GM23338 (cell line): ENCODE results near the gene BEST2. TPM values are rescaled to one million over a fixed set of nuclear protein-coding genes. Genes with fewer than 3 reads are reported as not detected.
A peak's percentile ranks its signal among the peaks of the same experiment; 100 is the strongest.

Experiments
- ATAC-seq: fragments of 200-7000 bp; cut with Tn5 transposase; 3 replicates; pipeline ENCODE4 v1.9.1; 2020
- DNase-seq: peaks from one replicate; pipeline ENCODE4 v3.0.0-alpha.2; 2015; ENCODE audit warnings: low spot score
- H2AFZ ChIP-seq: fragments of 200-600 bp; sonication (generic); 2 replicates; pipeline ENCODE4 v1.8.0; 2016; ENCODE audit warnings: antibody characterized with exemption, mild to moderate bottlenecking, moderate library complexity
- H3F3A ChIP-seq: fragments of 200-600 bp; sonication (generic); replicated peaks from 2 replicates; pipeline ENCODE4 v1.8.0; 2017; ENCODE audit warnings: antibody characterized with exemption, mixed run types, low read depth
- H3K27ac ChIP-seq: fragments of 200-600 bp; sonication (generic); 2 replicates; pipeline ENCODE4 v1.6.1; 2016; ENCODE audit warnings: low read depth
- H3K27me3 ChIP-seq: fragments of 200-600 bp; sonication (generic); 2 replicates; pipeline ENCODE4 v1.8.0; 2016; ENCODE audit warnings: mild to moderate bottlenecking, mixed run types, moderate library complexity; ENCODE audit not compliant: insufficient read depth
- H3K36me3 ChIP-seq: fragments of 200-600 bp; sonication (generic); 2 replicates; pipeline ENCODE4 v1.8.0; 2016; ENCODE audit warnings: mild to moderate bottlenecking; ENCODE audit not compliant: insufficient read depth
- H3K4me1 ChIP-seq: fragments of 200-600 bp; sonication (generic); 2 replicates; pipeline ENCODE4 v1.8.0; 2016; ENCODE audit warnings: mild to moderate bottlenecking, moderate library complexity; ENCODE audit not compliant: insufficient read depth
- H3K4me2 ChIP-seq: fragments of 200-600 bp; sonication (generic); 2 replicates; pipeline ENCODE4 v1.7.1; 2017; ENCODE audit warnings: mixed run types
- H3K4me3 ChIP-seq: fragments of 200-600 bp; sonication (generic); 2 replicates; pipeline ENCODE4 v1.6.1; 2016; ENCODE audit warnings: mixed run types
- H3K79me2 ChIP-seq: fragments of 200-600 bp; sonication (generic); replicated peaks from 2 replicates; pipeline ENCODE4 v1.8.0; 2017; ENCODE audit warnings: mild to moderate bottlenecking; ENCODE audit not compliant: insufficient read depth
- H3K9me2 ChIP-seq: fragments of 200-600 bp; sonication (generic); 2 replicates; pipeline ENCODE4 v1.8.0; 2017; ENCODE audit not compliant: insufficient read depth
- H4K20me1 ChIP-seq: fragments of 200-600 bp; sonication (generic); replicated peaks from 2 replicates; pipeline ENCODE4 v1.8.0; 2017; ENCODE audit warnings: mild to moderate bottlenecking; ENCODE audit not compliant: insufficient read depth
- H3K27ac Mint-ChIP-seq: 2 replicates; pipeline ENCODE4 v1.8.0; 2020; ENCODE audit warnings: inconsistent platforms, mild to moderate bottlenecking, moderate library complexity, mixed read lengths
- H3K27me3 Mint-ChIP-seq: 3 replicates; pipeline ENCODE4 v1.8.0; 2022; ENCODE audit warnings: low read depth, mild to moderate bottlenecking, moderate library complexity, mixed read lengths, inconsistent platforms; ENCODE audit not compliant: insufficient read depth, poor library complexity
- H3K36me3 Mint-ChIP-seq: 3 replicates; pipeline ENCODE4 v1.8.0; 2021; ENCODE audit warnings: low read depth, mild to moderate bottlenecking, inconsistent platforms, moderate library complexity, mixed read lengths
- H3K4me1 Mint-ChIP-seq: 3 replicates; pipeline ENCODE4 v1.8.0; 2020; ENCODE audit warnings: mild to moderate bottlenecking, inconsistent platforms, mixed read lengths
- H3K4me3 Mint-ChIP-seq: 3 replicates; pipeline ENCODE4 v1.8.0; 2021; ENCODE audit warnings: moderate library complexity, mild to moderate bottlenecking, inconsistent platforms, mixed read lengths
- H3K9me3 Mint-ChIP-seq: 3 replicates; pipeline ENCODE4 v1.8.0; 2020; ENCODE audit warnings: moderate library complexity, mild to moderate bottlenecking, inconsistent platforms, mixed read lengths
- CREB1 ChIP-seq: fragments of 250-450 bp; sonication (Bioruptor Pico); IDR thresholded peaks from 2 replicates; pipeline ENCODE4 v1.5.0; 2020; ENCODE audit warnings: low read depth, mild to moderate bottlenecking, moderate library complexity
- EZH2phosphoT487 ChIP-seq: fragments of 200-600 bp; sonication (generic); IDR thresholded peaks from one replicate; pipeline ENCODE4 v1.8.1; 2018; ENCODE audit warnings: antibody characterized with exemption; ENCODE audit not compliant: unreplicated experiment
- JUNB ChIP-seq: IDR thresholded peaks from one replicate; pipeline ENCODE4 v1.6.1; 2016; ENCODE audit warnings: antibody characterized with exemption; ENCODE audit not compliant: unreplicated experiment
- NANOG ChIP-seq: IDR thresholded peaks from 2 replicates; pipeline ENCODE4 v1.6.1; 2016; ENCODE audit warnings: antibody characterized with exemption, borderline replicate concordance
- POLR2AphosphoS5 ChIP-seq: IDR thresholded peaks from 2 replicates; pipeline ENCODE4 v1.6.1; 2016; ENCODE audit warnings: antibody characterized with exemption, low read depth
- STAT1 ChIP-seq: IDR thresholded peaks from one replicate; pipeline ENCODE4 v1.6.1; 2016; ENCODE audit warnings: antibody characterized with exemption; ENCODE audit not compliant: unreplicated experiment
- ZNF114 ChIP-seq: fragments of 250-450 bp; sonication (Bioruptor Pico); IDR thresholded peaks from 2 replicates; pipeline ENCODE4 v1.5.0; 2020; ENCODE audit warnings: mild to moderate bottlenecking, moderate library complexity
- ZNF331 ChIP-seq: fragments of 250-450 bp; sonication (Bioruptor Pico); IDR thresholded peaks from 2 replicates; pipeline ENCODE4 v1.5.0; 2020; ENCODE audit warnings: low read depth, mild to moderate bottlenecking, moderate library complexity
- polyA plus RNA-seq: library from polyadenylated mRNA; unstranded; fragments of >200 nt; fragmentation: Nextera tagmentation; extraction: Ambion mirVana; gene quantifications from 2 replicates; pipeline ENCODE4 v1.2.1, GENCODE V29; 2016
- total RNA-seq: library from RNA; depleted of rRNA; stranded (reverse); fragments of >200 nt; shearing (Covaris generic); gene quantifications from 2 replicates; pipeline ENCODE4 v1.2.3, GENCODE V29; 2014
- TF ChIP-seq, protein P1 (sequence below): IDR thresholded peaks from one replicate; pipeline ENCODE4 v1.6.1; 2018; ENCODE audit warnings: antibody characterized with exemption; ENCODE audit not compliant: unreplicated experiment
- TF ChIP-seq, protein P2 (sequence below): IDR thresholded peaks from 2 replicates; pipeline ENCODE4 v1.6.1; 2016; ENCODE audit warnings: antibody characterized with exemption
- TF ChIP-seq, protein P3 (sequence below), 2 experiments: fragments of 200-600 bp in 1 of 2; sonication (generic) in 1 of 2; conservative IDR thresholded peaks; 2 replicates each; pipeline versions ENCODE4 v1.5.1 to v1.6.1; 2016 to 2017; ENCODE audit warnings: antibody characterized with exemption in 2 of 2, low read depth in 2 of 2, mild to moderate bottlenecking in 2 of 2, moderate library complexity in 1 of 2

Gene BEST2
- total and polyA plus RNA-seq, 2 experiments from 2014 or later, result 1.2 to 10.4 TPM

DNA sequence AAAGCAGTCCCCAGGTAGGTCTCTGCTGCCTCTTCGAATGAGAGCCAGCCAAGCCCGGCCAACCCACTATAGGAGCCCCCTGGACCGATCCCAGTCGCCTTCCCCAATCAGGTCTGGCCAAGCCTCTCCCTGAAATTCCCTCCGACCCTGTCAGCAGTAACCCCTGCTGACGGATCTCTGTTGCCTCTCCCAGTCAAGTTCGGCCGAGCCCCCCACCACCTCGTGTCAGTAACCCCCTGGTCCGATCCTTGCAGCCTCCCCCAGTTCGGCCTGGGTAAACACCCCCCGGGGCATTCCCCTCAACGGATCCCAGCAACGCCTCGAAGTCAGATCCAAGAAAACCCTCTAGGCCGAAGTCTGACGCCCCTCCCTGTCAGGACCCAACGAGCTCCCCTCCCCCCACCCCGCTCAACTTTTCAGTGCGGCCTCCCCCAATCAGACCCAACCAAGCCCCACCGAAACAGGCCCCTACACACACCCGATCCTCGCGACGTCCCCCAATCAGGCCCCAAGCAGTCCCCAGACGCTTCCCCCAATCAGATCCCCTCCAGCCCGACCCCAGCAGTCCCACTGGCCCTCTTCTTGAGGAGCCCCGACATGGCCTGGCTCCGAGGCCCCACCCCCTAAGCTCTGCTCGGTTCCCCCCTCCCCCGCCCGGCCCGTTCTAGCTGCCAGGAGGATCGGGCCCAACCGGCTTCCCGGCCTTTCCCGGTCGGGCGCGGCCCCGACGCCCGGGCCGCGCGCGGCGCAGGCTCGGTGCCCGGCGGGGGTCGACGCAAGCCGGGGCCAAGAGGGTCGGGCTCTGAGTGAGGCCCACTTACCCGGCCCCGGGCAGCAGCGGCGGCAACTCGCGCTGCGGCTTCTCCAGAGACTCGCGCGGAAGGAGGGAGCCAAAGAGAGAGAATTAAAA, 29.7 kb upstream of the BEST2 start (continued):
- TF ChIP-seq, protein P1, sequence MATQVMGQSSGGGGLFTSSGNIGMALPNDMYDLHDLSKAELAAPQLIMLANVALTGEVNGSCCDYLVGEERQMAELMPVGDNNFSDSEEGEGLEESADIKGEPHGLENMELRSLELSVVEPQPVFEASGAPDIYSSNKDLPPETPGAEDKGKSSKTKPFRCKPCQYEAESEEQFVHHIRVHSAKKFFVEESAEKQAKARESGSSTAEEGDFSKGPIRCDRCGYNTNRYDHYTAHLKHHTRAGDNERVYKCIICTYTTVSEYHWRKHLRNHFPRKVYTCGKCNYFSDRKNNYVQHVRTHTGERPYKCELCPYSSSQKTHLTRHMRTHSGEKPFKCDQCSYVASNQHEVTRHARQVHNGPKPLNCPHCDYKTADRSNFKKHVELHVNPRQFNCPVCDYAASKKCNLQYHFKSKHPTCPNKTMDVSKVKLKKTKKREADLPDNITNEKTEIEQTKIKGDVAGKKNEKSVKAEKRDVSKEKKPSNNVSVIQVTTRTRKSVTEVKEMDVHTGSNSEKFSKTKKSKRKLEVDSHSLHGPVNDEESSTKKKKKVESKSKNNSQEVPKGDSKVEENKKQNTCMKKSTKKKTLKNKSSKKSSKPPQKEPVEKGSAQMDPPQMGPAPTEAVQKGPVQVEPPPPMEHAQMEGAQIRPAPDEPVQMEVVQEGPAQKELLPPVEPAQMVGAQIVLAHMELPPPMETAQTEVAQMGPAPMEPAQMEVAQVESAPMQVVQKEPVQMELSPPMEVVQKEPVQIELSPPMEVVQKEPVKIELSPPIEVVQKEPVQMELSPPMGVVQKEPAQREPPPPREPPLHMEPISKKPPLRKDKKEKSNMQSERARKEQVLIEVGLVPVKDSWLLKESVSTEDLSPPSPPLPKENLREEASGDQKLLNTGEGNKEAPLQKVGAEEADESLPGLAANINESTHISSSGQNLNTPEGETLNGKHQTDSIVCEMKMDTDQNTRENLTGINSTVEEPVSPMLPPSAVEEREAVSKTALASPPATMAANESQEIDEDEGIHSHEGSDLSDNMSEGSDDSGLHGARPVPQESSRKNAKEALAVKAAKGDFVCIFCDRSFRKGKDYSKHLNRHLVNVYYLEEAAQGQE, result no peak
- TF ChIP-seq POLR2AphosphoS5, result no peak
- no peak for TF ChIP-seq ZNF114
- TF ChIP-seq CREB1 (CRISPR knock-in tag), result no peak
- no peak for TF ChIP-seq EZH2phosphoT487
- no peak for TF ChIP-seq NANOG
- TF ChIP-seq STAT1, result no peak
- no peak for TF ChIP-seq JUNB
- TF ChIP-seq ZNF331 (CRISPR knock-in tag), result no peak

DNA sequence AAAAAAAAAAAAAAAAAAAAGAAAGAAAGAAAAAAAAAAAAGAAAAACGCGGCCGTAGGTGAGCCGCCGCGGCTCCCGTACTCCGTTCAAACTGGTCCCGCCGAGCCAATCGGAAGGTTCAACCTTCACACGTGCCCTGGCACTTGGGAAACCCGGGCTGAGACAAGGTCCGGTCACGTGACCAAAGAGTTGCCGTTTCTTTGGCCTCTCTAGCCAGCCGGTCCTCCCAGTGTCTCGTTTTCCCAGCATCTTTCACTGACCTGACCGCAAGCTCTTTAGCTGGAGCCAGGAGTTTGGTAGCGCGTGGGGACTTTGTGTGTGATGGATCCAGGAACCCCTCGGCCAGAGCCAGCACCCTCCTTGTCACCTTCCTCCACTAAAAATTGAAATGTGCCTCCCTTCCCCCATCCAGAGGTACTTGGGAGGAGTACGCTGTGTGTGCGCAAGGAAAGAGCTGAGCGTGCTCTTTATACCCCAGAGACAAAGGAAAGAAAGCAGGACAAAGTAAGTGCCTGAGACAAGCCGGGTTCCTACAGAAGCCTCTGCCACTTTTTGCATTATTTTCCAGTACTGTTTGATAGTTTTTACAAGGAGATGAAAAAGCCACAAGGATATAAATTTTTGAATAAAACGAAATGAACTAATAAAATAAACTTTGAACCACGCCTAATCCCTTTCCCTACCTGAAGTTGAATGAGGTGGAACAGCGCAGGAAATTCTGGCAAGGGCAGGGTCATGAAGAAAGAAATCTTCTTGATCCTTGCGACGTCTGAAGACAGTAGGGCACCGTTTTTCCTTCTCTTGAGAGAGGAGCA, 28.8 kb upstream of the BEST2 start:
- peak; percentile 70 for ATAC-seq
- peaks cover 36% of the 10 kb centered on the region for H3K36me3 Mint-ChIP-seq
- H3K4me3 Mint-ChIP-seq, result peak overlapping the region; percentile 91
- Histone ChIP-seq H3K36me3 (peaks cover 7% of the 10 kb centered on the region; the same call in 1 of the 2 replicates), H2AFZ (no peak overlapping the region), H3K27me3 (no peaks in the 10 kb centered on the region), H4K20me1 (peaks cover 19% of the 10 kb centered on the region; the same call in 1 of the 2 replicates), H3K79me2 (peaks cover 62% of the 10 kb centered on the region), H3K27ac (peak overlapping the region; percentile 96), H3K4me2 (peak overlapping the region; percentile 100), H3K9me2 (no peaks in the 10 kb centered on the region), H3K4me3 (peak overlapping the region; percentile 80), H3K4me1 (peaks cover 9% of the 10 kb centered on the region; the same call in 1 of the 2 replicates), H3F3A (peaks cover 37% of the 10 kb centered on the region)
- DNase-seq, result peak; percentile 100
- H3K9me3 Mint-ChIP-seq, result no peaks in the 10 kb centered on the region
- peak overlapping the region; percentile 95 for H3K27ac Mint-ChIP-seq
- peaks cover 15% of the 10 kb centered on the region for H3K4me1 Mint-ChIP-seq
- TF ChIP-seq, protein P2, sequence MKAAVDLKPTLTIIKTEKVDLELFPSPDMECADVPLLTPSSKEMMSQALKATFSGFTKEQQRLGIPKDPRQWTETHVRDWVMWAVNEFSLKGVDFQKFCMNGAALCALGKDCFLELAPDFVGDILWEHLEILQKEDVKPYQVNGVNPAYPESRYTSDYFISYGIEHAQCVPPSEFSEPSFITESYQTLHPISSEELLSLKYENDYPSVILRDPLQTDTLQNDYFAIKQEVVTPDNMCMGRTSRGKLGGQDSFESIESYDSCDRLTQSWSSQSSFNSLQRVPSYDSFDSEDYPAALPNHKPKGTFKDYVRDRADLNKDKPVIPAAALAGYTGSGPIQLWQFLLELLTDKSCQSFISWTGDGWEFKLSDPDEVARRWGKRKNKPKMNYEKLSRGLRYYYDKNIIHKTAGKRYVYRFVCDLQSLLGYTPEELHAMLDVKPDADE, result peak; percentile 50
- TF ChIP-seq POLR2AphosphoS5 (peak; percentile 83), CREB1 (CRISPR knock-in tag) (0 out of 2 replicates have a peak, but pooled peaks have one; percentile 50)
- TF ChIP-seq, protein P3, sequence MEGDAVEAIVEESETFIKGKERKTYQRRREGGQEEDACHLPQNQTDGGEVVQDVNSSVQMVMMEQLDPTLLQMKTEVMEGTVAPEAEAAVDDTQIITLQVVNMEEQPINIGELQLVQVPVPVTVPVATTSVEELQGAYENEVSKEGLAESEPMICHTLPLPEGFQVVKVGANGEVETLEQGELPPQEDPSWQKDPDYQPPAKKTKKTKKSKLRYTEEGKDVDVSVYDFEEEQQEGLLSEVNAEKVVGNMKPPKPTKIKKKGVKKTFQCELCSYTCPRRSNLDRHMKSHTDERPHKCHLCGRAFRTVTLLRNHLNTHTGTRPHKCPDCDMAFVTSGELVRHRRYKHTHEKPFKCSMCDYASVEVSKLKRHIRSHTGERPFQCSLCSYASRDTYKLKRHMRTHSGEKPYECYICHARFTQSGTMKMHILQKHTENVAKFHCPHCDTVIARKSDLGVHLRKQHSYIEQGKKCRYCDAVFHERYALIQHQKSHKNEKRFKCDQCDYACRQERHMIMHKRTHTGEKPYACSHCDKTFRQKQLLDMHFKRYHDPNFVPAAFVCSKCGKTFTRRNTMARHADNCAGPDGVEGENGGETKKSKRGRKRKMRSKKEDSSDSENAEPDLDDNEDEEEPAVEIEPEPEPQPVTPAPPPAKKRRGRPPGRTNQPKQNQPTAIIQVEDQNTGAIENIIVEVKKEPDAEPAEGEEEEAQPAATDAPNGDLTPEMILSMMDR (conservative IDR thresholded peaks at IDR 0.05; ENCODE audit: low read depth in 2 of 2), result no peak
- peaks cover 27% of the 10 kb centered on the region for H3K27me3 Mint-ChIP-seq
